ENCODE data around the gene HTR7. TPM values are rescaled to one million over a fixed set of nuclear protein-coding genes. Genes with fewer than 3 reads are reported as not detected.
A peak's percentile ranks its signal among the peaks of the same experiment; 100 is the strongest.

Gene HTR7
- total RNA-seq, 1 donor from 2014 or later, result 0.24 TPM

- Mint-ChIP-seq H3K9me3 (ENCODE audit: unreplicated experiment) (no peaks in the 10 kb centered on the region), H3K36me3 (ENCODE audit: unreplicated experiment) (no peaks in the 10 kb centered on the region), H3K27ac (ENCODE audit: unreplicated experiment) (peak overlapping the region; percentile 75), H3K4me3 (ENCODE audit: unreplicated experiment) (no peak overlapping the region), H3K4me1 (ENCODE audit: unreplicated experiment) (peaks cover 26% of the 10 kb centered on the region), H3K27me3 (ENCODE audit: unreplicated experiment) (peaks cover 13% of the 10 kb centered on the region)
- no peak for DNase-seq (ENCODE audit: extremely low spot score, unreplicated experiment)
- TF ChIP-seq CTCF (IDR thresholded peaks at IDR 0.05), result no peak
Observed at GRCh38 chr10:90859321-90859751, 1.5 kb upstream of the HTR7 start.

- Mint-ChIP-seq H3K4me1 (ENCODE audit: unreplicated experiment) (peaks cover 26% of the 10 kb centered on the region), H3K9me3 (ENCODE audit: unreplicated experiment) (no peaks in the 10 kb centered on the region), H3K27me3 (ENCODE audit: unreplicated experiment) (peaks cover 8% of the 10 kb centered on the region), H3K4me3 (ENCODE audit: unreplicated experiment) (peak overlapping the region; percentile 79), H3K36me3 (ENCODE audit: unreplicated experiment) (no peaks in the 10 kb centered on the region), H3K27ac (ENCODE audit: unreplicated experiment) (peak overlapping the region; percentile 75)
- no peak for TF ChIP-seq CTCF (IDR thresholded peaks at IDR 0.05)
- DNase-seq (ENCODE audit: extremely low spot score, unreplicated experiment), result no peak
Observed at GRCh38 chr10:90858461-90858968, 676 bp upstream of the HTR7 start.

- H3K36me3 Mint-ChIP-seq (ENCODE audit: unreplicated experiment), result no peaks in the 10 kb centered on the region
- H3K27ac Mint-ChIP-seq (ENCODE audit: unreplicated experiment), result no peak overlapping the region
- H3K4me3 Mint-ChIP-seq (ENCODE audit: unreplicated experiment), result peak overlapping the region; percentile 81
- TF ChIP-seq CTCF (IDR thresholded peaks at IDR 0.05), result no peak
- H3K9me3 Mint-ChIP-seq (ENCODE audit: unreplicated experiment), result peaks cover 5% of the 10 kb centered on the region
- peaks cover 2% of the 10 kb centered on the region for H3K27me3 Mint-ChIP-seq (ENCODE audit: unreplicated experiment)
- H3K4me1 Mint-ChIP-seq (ENCODE audit: unreplicated experiment), result peaks cover 26% of the 10 kb centered on the region
- DNase-seq (ENCODE audit: extremely low spot score, unreplicated experiment), result no peak
Observed at GRCh38 chr10:90856964-90857634, 740 bp downstream of the HTR7 start.

GRCh38 chr10:90856261-90856660 is 1.6 kb downstream of the HTR7 start:
- Mint-ChIP-seq H3K27me3 (ENCODE audit: unreplicated experiment) (peaks cover 2% of the 10 kb centered on the region), H3K27ac (ENCODE audit: unreplicated experiment) (no peak overlapping the region), H3K4me1 (ENCODE audit: unreplicated experiment) (peaks cover 26% of the 10 kb centered on the region), H3K36me3 (ENCODE audit: unreplicated experiment) (peaks cover 2% of the 10 kb centered on the region), H3K9me3 (ENCODE audit: unreplicated experiment) (peaks cover 9% of the 10 kb centered on the region), H3K4me3 (ENCODE audit: unreplicated experiment) (peak overlapping the region; percentile 15)
- no peak for DNase-seq (ENCODE audit: extremely low spot score, unreplicated experiment)
- no peak for TF ChIP-seq CTCF (IDR thresholded peaks at IDR 0.05)

- peaks cover 7% of the 10 kb centered on the region for H3K36me3 Mint-ChIP-seq (ENCODE audit: unreplicated experiment)
- H3K27me3 Mint-ChIP-seq (ENCODE audit: unreplicated experiment), result peaks cover 2% of the 10 kb centered on the region
- no peak overlapping the region for H3K4me3 Mint-ChIP-seq (ENCODE audit: unreplicated experiment)
- H3K4me1 Mint-ChIP-seq (ENCODE audit: unreplicated experiment), result peaks cover 26% of the 10 kb centered on the region
- peaks cover 19% of the 10 kb centered on the region for H3K9me3 Mint-ChIP-seq (ENCODE audit: unreplicated experiment)
- no peak overlapping the region for H3K27ac Mint-ChIP-seq (ENCODE audit: unreplicated experiment)
- DNase-seq (ENCODE audit: extremely low spot score, unreplicated experiment), result no peak
- no peak for TF ChIP-seq CTCF (IDR thresholded peaks at IDR 0.05)
Observed at GRCh38 chr10:90855126-90855525, 2.7 kb downstream of the HTR7 start.
